Tibial nerve (tissue), 4 donors: Measurements from ENCODE around the gene KHDRBS2. TPM values are rescaled to one million over a fixed set of nuclear protein-coding genes. Genes with fewer than 3 reads are reported as not detected.

Source experiments
- DNase-seq, 2 donors: peaks; one replicate each; pipeline ENCODE4 v3.0.0-alpha.2; 2019; ENCODE audit warnings: low spot score in 2 of 2
- H3K27ac ChIP-seq, 4 donors: fragments of 200-600 bp; sonication (generic) in 3 of 4; one replicate each; pipeline ENCODE4 v1.5.1; 2017 to 2019; ENCODE audit warnings: mild to moderate bottlenecking in 1 of 4
- H3K27me3 ChIP-seq, 2 donors: fragments of 200-600 bp; sonication (generic) in 1 of 2; one replicate each; pipeline versions ENCODE4 v1.5.1 to v1.6.0; 2017 to 2019
- H3K36me3 ChIP-seq, 3 donors: fragments of 200-600 bp; sonication (generic); one replicate each; pipeline ENCODE4 v1.5.1; 2018 to 2019
- H3K4me1 ChIP-seq, 4 donors: fragments of 200-600 bp; sonication (generic) in 3 of 4; one replicate each; pipeline ENCODE4 v1.5.1; 2017 to 2019
- H3K4me3 ChIP-seq, 4 donors: fragments of 200-600 bp; sonication (generic) in 3 of 4; one replicate each; pipeline ENCODE4 v1.5.1; 2017 to 2019; ENCODE audit warnings: mild to moderate bottlenecking in 1 of 4, moderate library complexity in 1 of 4
- H3K9me3 ChIP-seq, 4 donors: fragments of 200-600 bp; sonication (generic) in 3 of 4; one replicate each; pipeline ENCODE4 v1.5.1; 2017 to 2019
- EP300 ChIP-seq, 2 donors: sonication (generic); formaldehyde crosslinking; IDR thresholded peaks; one replicate each; pipeline ENCODE4 v1.6.1; 2017; ENCODE audit warnings: antibody characterized with exemption in 2 of 2, mild to moderate bottlenecking in 1 of 2
- POLR2A ChIP-seq, 2 donors: fragments of 450-650 bp; IDR thresholded peaks; one replicate each; pipeline ENCODE4 v1.6.1; 2017; ENCODE audit warnings: antibody characterized with exemption in 2 of 2, mild to moderate bottlenecking in 2 of 2, moderate library complexity in 2 of 2
- WGBS, 2 donors: methylation state at CpG; one replicate each; pipeline ENCODE4 v1.1.5; 2018; 5-methylcytosine and 5-hydroxymethylcytosine counted together
- total RNA-seq, 4 donors: library from RNA; depleted of rRNA; stranded (reverse); fragments of >200 nt; gene quantifications; one replicate each; pipeline ENCODE4 v1.1.0, GENCODE V29; 2016
- TF ChIP-seq, protein P1 (sequence below), 5 experiments: fragments of 200-600 bp in 3 of 5; fragments of 450-650 bp in 2 of 5; sonication (generic) in 3 of 5; IDR thresholded peaks; one replicate each; pipeline ENCODE4 v1.5.1; 2016 to 2019; ENCODE audit warnings: antibody characterized with exemption in 5 of 5, mild to moderate bottlenecking in 3 of 5, moderate library complexity in 2 of 5

KHDRBS2 gene
- total RNA-seq, 4 donors from 2014 or later = 0.21 to 3.3 (median 0.22) TPM; not detected in 1

DNA sequence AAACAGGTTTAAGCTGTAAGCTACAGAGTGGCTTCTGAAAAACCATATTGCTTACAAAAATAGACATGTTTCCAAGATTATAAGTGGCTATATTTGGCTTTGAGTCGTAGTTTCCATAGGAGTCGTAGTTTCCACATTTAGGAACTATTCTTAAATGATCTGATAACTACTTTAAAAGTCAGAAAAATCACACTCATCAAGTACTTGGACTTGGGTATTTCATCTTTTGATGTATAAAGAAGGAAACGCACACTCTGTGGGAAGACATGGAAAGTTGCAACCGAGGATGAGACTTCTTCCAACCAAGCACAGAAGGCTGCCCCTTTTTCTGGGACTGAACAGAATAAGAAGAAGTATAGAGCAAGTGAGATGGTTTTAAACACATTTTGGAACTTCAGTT lies 118.3 kb downstream of the KHDRBS2 start:
- no peaks in the 10 kb centered on the region for H3K4me1 ChIP-seq
- no peaks in the 10 kb centered on the region for H3K36me3 ChIP-seq
- no peak for DNase-seq
- no peak for TF ChIP-seq POLR2A (IDR thresholded peaks at IDR 0.05)
- no peak for TF ChIP-seq EP300 (IDR thresholded peaks at IDR 0.05)
- TF ChIP-seq, protein P1, sequence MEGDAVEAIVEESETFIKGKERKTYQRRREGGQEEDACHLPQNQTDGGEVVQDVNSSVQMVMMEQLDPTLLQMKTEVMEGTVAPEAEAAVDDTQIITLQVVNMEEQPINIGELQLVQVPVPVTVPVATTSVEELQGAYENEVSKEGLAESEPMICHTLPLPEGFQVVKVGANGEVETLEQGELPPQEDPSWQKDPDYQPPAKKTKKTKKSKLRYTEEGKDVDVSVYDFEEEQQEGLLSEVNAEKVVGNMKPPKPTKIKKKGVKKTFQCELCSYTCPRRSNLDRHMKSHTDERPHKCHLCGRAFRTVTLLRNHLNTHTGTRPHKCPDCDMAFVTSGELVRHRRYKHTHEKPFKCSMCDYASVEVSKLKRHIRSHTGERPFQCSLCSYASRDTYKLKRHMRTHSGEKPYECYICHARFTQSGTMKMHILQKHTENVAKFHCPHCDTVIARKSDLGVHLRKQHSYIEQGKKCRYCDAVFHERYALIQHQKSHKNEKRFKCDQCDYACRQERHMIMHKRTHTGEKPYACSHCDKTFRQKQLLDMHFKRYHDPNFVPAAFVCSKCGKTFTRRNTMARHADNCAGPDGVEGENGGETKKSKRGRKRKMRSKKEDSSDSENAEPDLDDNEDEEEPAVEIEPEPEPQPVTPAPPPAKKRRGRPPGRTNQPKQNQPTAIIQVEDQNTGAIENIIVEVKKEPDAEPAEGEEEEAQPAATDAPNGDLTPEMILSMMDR (IDR thresholded peaks at IDR 0.05) = no peak
- no peak overlapping the region for H3K27ac ChIP-seq
- H3K27me3 ChIP-seq = no peaks in the 10 kb centered on the region
- 67 to 76% methylated on average over 4 of the region's 4 CpGs for WGBS, 2 donors
- H3K4me3 ChIP-seq = no peak overlapping the region
- H3K9me3 ChIP-seq = no peaks in the 10 kb centered on the region

DNA sequence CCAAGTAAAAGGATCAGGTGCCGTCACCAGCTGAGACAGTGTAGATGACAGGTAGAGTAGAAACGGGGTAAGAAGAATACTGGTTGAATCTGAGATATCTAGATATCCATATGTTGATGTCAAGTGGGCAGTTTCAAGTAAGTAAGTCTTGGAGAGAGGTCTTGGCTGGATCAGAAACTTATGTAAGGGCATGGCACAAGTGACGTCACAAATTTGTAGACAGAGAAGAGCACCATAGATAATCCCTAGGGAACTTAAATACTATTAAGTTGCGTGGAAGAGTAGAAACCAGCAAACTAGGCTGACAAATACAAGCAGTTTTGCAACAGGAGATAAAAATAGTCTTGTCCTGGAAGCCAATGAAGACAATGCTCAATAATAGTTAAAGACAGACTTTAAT lies 123.2 kb downstream of the KHDRBS2 start:
- DNase-seq = no peak
- no peak overlapping the region for H3K27ac ChIP-seq
- 86 to 89% methylated on average over 4 of the region's 4 CpGs for WGBS, 2 donors
- no peaks in the 10 kb centered on the region for H3K27me3 ChIP-seq
- H3K36me3 ChIP-seq = no peaks in the 10 kb centered on the region
- no peaks in the 10 kb centered on the region for H3K4me1 ChIP-seq
- no peak overlapping the region for H3K4me3 ChIP-seq
- no peaks in the 10 kb centered on the region for H3K9me3 ChIP-seq
- TF ChIP-seq, protein P1 (IDR thresholded peaks at IDR 0.05) = no peak

DNA sequence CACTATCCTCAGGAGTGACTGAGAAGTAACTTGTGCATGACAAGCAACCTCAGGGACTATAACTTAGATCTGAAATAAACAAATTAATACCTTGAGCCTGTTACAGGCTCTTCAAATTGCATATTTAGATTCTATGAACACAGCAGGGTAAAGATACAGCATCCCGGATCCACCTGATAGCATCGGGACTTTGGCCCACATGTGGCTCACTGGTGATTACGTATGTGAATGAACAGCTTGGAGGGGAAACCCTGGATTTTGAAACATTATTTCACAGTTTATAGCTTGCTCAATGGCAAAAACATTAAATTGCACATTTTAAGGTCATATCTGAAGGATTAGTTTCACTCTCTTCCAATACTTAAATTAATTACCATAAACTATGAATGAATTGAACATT lies 133.2 kb downstream of the KHDRBS2 start:
- Histone ChIP-seq H3K27me3 (no peaks in the 10 kb centered on the region), H3K36me3 (no peaks in the 10 kb centered on the region), H3K9me3 (no peaks in the 10 kb centered on the region), H3K4me1 (peaks cover 0 to under 1% (median 0%) of the 10 kb centered on the region in 4 donors), H3K4me3 (no peak overlapping the region), H3K27ac (no peak overlapping the region)
- TF ChIP-seq EP300 (IDR thresholded peaks at IDR 0.05) (no peak), POLR2A (IDR thresholded peaks at IDR 0.05) (no peak)
- TF ChIP-seq, protein P1 (IDR thresholded peaks at IDR 0.05) = no peak
- no peak for DNase-seq
- WGBS, 2 donors = 65 to 82% methylated on average over 3 of the region's 3 CpGs

DNA sequence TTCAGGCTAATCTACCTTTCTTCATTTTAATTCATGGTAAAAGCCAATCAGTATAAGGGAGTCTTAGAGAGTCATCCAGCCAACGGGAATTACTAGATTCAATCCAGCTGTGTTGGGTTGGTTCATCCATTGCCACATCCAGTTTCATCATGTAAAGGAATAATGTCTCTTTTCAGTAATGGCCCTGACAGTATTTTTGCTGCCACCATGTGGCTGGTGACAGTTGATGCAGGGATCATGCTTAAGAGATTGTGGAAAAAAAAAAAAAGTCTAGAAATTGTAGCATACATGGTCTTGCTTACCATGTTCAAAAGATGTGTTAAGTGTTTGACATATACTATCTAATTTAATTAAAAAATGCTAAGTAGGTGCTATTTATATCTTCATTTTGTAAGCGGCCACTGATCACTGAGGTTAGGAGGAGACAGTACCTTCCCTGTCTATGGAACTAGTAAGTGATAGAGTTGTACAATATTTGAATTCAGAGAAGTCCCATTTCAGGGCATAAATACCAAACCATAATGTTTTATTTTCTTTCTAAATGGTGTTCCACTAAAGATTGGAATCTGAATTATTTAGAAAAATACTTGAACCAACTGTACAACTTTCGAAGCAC lies 135.9 kb downstream of the KHDRBS2 start:
- no peaks in the 10 kb centered on the region for H3K36me3 ChIP-seq
- peaks cover 0 to 11% (median 0%) of the 10 kb centered on the region in 4 donors for H3K4me1 ChIP-seq
- H3K27me3 ChIP-seq = no peaks in the 10 kb centered on the region
- 55 to 62% methylated on average over 3 of the region's 3 CpGs for WGBS, 2 donors
- TF ChIP-seq, protein P1 (IDR thresholded peaks at IDR 0.05) = peak; percentile 26 to 59 (median 35)
- no peak for TF ChIP-seq EP300 (IDR thresholded peaks at IDR 0.05)
- H3K4me3 ChIP-seq = no peak overlapping the region
- no peaks in the 10 kb centered on the region for H3K9me3 ChIP-seq
- DNase-seq = no peak
- no peak overlapping the region for H3K27ac ChIP-seq

DNA sequence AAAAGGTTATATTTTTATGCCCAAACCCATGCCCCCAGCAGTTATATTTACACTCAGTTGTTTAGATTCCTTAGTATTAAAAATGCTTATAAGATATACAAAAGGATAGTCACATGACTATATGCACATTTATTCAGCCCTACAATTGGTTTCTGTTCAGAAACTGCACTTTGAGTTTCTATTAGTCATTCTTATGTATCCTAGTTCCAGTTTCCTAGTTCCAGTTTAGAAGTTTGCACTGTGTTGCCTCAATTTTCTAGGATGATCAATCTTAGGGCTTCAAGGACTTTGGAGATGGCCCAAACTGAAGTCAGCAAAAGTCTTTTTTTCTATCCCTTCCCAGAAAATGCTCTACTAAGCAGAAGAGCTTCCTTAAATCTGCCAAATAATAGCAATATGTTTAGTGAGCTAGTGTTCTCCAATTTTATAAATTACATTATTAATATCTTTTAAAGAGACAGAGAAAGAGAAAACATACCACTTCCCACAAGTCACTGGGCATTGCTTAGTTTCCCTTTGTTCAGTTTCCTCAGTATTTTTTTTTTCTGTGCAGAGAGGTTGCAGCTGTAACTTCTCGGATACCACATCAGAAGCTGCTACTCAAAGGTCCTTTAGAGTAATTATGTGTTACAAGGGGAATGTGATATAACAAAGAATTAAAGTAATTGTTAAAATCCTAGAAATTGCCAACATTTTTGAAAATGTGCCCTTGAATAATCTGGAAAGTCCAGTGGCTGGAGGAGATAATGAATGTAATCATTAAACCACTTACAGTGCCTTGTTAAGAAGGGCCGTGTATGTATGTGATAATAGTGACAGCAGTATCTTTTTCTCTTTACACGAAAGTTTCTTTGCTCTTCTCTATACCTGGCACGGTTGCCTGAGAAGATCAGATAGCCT lies 138.8 kb downstream of the KHDRBS2 start:
- peak overlapping the region in 1 of 4 donors; percentile 9 for H3K27ac ChIP-seq
- no peak for DNase-seq
- no peaks in the 10 kb centered on the region for H3K9me3 ChIP-seq
- WGBS, 2 donors = 19 to 22% methylated on average over 4 of the region's 4 CpGs
- peaks cover 0 to 11% (median 0%) of the 10 kb centered on the region in 4 donors for H3K4me1 ChIP-seq
- H3K4me3 ChIP-seq = no peak overlapping the region
- no peaks in the 10 kb centered on the region for H3K36me3 ChIP-seq
- TF ChIP-seq, protein P1 (IDR thresholded peaks at IDR 0.05) = no peak
- TF ChIP-seq EP300 (IDR thresholded peaks at IDR 0.05) = no peak
- no peak for TF ChIP-seq POLR2A (IDR thresholded peaks at IDR 0.05)
- H3K27me3 ChIP-seq = no peaks in the 10 kb centered on the region
